Endothelial cell of hepatic sinusoid (primary cell): Measurements from ENCODE around the gene DNMT3L.

Experiments
- in situ Hi-C: cut with HindIII; loops from 2 replicates; pipeline ENCODE4 v1.10.0; 2017; ENCODE audit warnings: low sequenced_read_pairs

Gene DNMT3L

DNA sequence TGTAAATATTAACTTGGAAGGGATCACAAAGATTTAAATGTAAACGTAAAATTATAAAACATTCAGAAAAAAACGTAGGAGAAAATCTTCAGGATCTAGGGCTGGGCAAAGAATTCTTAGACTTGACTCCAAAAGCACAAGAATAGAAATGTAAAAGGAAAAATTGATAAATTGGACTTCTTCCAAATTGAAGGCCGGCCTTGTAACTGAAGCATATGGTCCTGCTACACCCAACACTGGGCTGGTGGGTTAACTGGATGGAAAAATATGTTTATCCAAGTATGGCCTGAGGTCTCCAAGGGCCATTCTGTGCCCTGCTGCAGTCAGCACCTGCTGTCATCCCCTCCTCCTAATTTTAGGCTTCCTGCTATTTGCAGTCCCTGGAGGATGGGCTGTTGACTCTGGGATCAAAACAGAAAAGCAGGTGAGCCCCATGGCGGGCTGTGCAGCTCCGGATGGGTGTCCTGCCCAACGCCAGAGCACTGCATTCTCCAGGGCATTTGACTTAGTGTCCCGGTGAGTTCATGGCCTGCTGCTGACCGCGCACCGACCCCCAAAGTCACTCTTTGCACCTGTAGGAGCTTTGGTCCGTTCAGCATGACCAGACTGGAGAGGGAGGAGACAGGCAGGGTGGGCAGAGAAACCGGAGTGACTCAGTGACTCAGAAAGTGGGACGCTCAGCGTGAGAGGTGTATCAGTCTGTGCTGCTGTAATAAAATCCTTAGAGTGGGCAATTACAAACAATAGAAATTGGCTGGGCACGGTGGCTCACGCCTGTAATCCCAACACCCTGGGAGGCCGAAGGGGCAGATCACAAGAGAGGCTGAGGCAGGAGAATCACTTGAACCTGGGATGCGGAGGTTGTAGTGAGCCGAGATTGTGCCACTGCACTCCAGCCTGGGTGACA, 17.9 kb upstream of the DNMT3L start:
- in situ Hi-C loops: no loop called here

GRCh38 chr21:44275041-44275440, 13.3 kb upstream of the DNMT3L start:
- in situ Hi-C loops: no loop called here

DNA sequence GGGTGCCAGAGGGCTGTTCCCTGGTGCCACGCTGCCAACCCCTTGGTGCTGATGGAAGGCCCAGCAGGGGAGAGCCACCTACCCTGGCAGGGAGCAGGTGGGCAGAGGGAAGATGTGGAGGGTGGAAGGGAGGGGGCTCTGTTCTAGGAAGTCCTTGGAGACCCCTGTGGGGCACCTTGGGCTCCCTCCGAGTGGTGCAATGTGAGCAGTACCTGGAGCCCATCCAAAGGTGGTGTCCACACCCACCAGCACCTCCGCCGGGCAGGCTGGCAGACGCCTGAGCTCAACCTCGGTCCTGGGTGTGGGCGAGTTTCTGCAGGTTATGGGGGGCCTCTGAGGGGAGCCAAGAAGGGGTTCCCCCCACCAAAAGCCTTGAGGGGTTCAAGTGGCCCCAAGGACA, 11.3 kb upstream of the DNMT3L start:
- in situ Hi-C loops: no loop called here

DNA sequence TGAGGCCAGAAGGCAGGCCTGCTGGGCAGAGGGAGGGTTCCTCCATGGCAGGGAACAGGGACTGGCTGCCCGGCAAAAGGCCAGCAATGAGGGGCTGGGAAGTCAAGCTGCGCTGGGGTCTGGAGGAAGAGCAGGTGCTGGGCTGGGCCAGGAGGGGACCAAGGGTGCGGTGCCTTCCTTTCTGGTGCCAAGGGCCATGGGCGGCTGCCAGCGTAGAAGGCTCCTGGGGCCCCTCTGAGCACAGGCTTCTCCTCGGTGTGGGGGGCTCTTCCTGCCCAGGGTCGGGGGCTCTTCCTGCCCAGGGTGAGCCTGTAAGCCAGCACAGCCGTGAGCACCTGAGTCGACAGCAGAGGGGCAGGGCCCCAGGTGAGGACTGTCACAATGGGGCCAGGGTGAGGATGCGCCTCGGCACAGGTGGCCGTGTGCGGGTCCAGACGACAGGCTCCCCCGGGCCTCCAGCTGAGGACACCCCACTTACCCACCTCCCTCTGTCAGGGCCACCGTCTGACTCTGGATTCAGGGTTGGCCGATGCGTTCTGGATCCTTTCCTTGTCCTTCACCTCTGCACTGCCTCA, 10.7 kb upstream of the DNMT3L start:
- in situ Hi-C loops: no loop called here

GRCh38 chr21:44271558-44272283, 10.0 kb upstream of the DNMT3L start:
- in situ Hi-C loops: no loop called here

DNA sequence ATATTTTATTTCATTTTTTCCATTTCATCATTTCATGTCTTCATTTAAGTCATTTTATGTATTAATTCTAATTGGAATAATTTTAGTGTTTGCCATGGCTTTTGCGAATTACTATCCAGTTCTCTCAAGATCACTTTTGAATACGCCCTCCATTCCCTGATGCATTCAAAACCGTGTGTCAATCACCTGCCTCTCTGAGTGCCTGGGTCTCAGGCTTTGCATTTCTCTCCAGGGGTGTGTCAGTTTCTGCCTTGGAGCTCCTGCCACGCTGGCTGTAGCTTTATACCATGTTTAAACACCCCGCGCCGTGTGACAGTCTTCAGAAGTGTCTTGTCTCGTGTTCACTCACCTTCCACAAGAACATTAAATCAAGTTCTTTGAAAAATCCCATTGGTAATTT, 7.4 kb upstream of the DNMT3L start:
- in situ Hi-C loops: no loop called here

DNA sequence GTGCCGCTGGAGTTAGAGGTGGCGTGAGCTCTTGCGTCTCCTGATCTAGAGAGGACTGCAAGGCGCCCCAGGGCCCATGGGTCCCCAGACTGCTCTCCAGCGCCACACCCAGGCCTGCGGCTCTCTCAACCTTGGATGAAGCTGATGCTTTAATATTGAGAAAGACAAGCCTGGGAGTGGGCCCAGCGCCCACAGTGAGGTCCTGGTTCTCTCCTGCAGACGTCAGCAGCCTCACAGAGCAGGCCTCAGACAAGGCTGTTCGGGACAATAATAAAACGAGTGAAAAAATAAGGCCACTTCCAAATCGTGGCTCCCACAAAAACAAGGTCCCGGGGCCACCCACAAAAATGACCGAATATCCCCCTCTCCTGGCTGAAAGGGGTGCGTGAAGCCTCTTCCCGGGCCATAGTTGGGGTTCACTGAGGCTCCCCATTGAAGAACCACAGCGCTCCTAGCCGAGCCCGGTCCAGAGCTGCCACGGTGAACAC, 6.0 kb upstream of the DNMT3L start:
- in situ Hi-C loops: no loop called here

DNA sequence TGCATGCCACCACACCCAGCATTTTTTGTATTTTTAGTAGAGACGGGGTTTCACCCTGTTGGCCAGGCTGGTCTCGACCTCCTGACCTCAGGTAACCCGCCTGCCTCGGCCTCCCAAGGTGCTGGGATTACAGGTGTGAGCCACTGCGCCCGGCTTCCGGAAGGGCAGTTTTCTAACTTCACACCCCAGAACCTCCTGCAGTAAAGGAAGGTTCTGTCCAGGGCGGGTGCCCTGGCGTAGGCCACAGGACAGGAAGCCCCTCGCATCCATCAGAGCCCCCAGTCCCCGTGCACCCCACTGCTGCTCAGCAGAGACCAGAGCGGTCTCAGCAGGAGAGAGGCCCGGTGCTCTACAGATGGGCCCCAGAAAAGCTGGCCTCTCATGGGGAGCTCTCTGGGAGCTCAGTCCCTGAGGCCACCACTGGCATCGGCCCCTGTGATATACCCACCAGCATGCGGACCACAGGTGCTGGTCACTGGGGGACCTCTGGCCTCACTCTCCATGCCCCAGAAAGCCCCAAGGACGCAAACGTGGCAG, 4.1 kb upstream of the DNMT3L start:
- in situ Hi-C loops: no loop called here

DNA sequence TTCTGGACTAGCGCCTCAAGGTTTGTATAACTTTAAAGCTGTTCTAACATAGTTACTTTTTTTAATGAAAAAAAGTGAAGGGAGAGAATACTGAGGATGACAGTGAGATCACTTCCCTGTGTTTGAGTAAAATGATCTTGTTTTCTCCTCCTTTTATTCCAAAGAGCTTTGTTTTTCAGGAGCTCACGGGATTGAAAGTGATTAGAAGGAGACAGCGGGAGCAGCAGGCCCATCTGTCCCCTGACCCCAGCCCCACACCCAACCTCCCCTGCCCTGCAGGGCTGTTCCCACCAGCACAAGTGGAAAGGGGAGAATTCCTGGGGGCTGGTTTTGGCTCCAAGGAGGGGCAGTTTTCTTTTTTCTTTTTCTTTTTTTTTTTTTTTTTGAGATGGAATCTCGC, 2.1 kb upstream of the DNMT3L start:
- in situ Hi-C loops: no loop called here

GRCh38 chr21:44263221-44263760, 1.6 kb upstream of the DNMT3L start:
- in situ Hi-C loops: no loop called here

- in situ Hi-C loops: no loop called here
Observed at GRCh38 chr21:44262338-44263056, 800 bp upstream of the DNMT3L start.

DNA sequence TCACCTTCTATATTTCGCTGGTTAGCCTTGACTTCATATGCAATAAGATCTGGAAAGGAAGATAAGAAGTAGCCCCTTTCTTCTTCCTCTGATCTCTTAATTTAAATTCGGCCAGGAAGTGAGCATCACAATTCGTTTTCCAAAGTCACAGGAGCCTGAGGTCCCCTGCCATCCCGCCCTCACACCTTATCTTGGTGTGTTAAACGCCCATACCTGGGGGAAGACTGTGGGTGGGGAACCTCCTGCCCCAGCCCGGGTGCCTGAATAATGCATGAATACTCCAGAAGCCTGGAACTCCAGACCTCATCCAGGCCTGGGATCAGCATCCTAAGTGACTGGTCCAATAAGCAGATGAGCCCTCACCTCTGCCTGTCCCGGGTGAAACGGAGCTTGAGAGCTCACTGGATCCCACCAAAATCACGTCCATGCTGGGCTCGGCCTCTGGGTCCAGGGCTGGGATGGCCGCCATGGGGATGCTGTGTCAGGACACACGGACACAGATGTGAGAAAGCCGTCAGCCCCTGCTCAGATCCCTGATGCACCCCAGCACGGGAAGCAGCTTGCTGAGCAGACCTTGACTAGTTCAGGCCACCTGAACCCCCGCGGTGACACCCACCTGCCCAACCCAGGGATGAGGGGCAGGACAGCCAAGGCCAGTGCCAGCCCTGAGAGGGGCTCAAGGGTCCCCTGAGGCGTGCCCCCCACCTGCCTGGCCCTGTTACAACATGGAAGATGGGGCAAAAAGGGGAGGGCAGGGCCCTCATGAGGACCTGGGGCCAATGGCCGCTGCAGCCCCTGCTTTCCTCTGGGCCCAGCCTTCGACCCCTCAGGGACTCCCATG, 686 bp downstream of the DNMT3L start:
- in situ Hi-C loops: no loop called here

- in situ Hi-C loops: no loop called here
Observed at GRCh38 chr21:44260066-44260465, 1.6 kb downstream of the DNMT3L start.

DNA sequence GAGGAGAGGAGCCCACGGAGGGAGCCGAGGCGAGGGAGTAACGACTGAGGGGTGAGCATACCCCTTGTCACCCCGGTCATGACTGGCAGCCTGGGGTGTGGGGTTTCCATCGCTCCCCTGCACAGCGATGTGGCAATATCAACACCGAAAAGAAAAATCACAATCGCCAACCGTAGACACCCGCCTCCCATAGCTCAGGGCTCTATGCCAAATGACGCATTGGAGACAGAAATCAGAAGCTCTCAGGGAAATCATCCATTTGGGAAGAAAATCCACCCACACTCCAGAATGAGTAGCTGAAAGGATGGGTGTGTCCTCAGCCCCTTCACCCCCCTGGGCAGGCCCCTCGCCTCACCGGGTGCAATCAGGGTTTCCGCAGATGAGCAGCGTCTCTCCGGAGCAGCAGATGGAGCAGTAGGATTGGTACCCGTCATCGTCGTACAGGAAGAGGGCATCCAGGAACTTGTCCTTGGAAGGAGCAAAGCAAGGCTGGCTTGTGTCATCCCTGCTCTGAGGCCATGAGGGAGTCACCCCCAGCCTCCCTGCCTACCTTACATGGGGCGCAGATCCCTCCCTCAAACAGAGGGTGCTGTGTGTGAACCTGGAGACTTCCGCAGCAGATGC, 2.5 kb downstream of the DNMT3L start:
- in situ Hi-C loops: no loop called here

DNA sequence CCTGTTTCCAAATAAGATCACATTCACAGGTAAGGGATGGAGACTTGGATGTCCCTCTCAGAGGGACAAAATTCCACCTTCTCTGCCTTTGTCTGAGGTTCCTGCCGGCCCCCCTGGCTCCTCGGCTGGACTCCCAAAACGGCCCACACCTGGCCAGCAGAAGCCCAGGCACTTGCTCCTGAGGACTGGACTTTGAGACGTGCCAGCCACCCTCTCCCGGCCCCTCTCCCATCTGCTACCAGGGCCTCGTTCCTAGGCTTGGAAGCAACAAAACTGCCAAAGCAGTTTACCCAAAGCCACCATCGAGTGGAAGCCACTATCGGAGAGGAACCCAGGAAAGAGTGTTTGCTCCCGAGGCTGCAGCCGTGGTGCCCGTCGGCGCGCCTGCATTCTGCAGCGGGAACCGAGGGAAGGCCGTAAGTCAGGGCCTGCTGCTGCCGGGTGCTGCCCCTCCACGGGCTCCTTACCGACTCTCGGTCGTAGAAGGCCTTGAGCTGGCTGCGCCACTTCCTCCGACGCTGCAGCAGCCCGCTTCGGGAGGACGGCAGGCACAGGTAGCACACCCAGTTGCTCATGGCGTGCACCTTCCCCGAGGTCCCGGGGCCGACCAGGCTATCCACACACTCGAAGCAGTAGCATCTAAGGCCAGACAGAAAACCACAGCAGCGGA, 3.5 kb downstream of the DNMT3L start:
- in situ Hi-C loops: no loop called here

DNA sequence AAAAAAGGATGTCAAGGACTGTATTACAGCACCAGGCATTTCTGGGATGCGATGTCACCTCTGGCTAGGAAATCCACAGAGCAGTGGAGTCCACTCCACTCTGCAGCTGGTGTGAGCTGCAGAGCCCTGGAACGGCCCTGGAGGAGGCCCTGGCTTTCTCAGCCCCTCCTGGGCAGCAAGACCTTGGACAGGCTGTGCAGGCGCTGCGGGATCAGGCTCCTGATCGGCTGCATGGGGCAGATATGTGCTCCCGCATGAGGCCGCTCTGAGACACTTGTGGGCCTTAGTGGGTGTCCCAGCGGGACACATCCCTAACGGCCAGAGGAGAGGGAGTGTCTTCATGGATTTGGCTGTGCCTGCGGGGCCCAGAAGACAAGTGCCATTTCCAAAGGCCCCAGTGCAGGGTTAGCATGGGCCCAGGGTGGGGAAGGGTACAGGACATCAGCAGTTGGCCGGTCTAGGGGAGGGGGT, 6.2 kb downstream of the DNMT3L start:
- in situ Hi-C loops: no loop called here

DNA sequence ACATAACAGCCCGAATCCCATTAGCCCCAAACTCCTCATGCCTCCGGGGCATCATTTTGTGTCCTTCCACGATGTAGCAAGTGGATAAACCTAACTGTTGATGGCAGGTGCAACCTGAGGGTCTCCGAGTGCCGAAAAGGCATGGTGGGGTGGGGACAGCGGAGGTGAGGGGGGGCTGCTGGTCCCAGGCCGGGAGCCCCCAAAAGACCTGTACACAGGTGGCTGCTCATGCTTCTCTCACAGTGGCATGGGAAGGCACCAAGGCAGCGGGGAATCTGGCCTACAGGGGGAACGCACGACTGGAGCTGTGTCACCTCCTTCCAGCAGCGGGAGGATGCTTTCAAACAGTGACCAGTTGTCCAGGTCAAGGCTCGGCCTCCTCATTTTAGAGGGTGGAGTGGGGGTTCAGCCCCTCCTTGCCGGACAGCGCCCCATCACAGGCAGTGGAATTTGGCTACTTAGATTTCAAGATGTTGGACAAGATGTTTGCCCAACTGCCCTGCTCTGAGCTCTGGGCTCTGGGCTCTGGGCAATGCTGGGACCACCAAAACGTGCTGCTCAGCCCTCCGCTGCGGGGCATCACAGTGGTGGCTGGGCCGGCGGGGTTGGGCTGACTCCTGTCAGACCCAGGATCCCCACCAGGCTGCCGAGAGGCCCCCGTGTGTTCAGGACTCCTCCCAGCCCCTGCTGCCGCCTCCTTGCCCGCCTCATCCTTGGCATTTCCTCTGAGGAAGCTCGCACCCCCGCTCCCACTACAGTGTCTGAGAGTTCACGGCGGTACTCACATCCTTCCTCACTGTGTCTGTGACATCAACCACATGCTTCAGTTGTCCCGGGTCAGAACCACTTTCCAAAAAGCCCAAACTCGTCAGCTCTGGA, 7.6 kb downstream of the DNMT3L start:
- in situ Hi-C loops: no loop called here
